Activated naive CD4-positive, alpha-beta T cell treated with anti-CD3 and anti-CD28 coated beads, Interleukin-2, amount 50 U/mL, for 72 hours (primary cell): ENCODE results near the gene TMEM184C. TPM values are rescaled to one million over a fixed set of nuclear protein-coding genes. Genes with fewer than 3 reads are reported as not detected.

Experiments used
- ATAC-seq, 2 donors: fragments of 150-1000 bp; cut with Tn5 transposase; 2 replicates each; pipeline ENCODE4 v1.10.0; 2021; ENCODE audit warnings: mild to moderate bottlenecking in 2 of 2, moderate library complexity in 2 of 2
- DNase-seq, 2 donors: peaks; one replicate each; pipeline ENCODE4 v3.0.0; 2021 to 2022; ENCODE audit warnings: low spot score in 2 of 2
- H3K27ac Mint-ChIP-seq, 2 donors: one replicate each; pipeline ENCODE4 v1.8.0; 2022; ENCODE audit warnings: mild to moderate bottlenecking in 2 of 2, mixed read lengths in 2 of 2
- H3K36me3 Mint-ChIP-seq, 2 donors: one replicate each; pipeline ENCODE4 v1.8.0; 2022; ENCODE audit warnings: mixed read lengths in 2 of 2
- H3K9me3 Mint-ChIP-seq, 2 donors: one replicate each; pipeline ENCODE4 v1.8.0; 2022; ENCODE audit warnings: mixed read lengths in 2 of 2
- total RNA-seq, 2 donors: library from RNA; stranded (reverse); gene quantifications; one replicate each; pipeline ENCODE4 v1.2.3, GENCODE V29; 2022

TMEM184C gene
- total RNA-seq, 2 donors from 2014 or later = 11.4 to 14.1 TPM

GRCh38 chr4:147594107-147594506, 23.1 kb upstream of the TMEM184C start:
- no peak for ATAC-seq
- no peak overlapping the region for H3K27ac Mint-ChIP-seq
- H3K36me3 Mint-ChIP-seq = no peaks in the 10 kb centered on the region
- no peak for DNase-seq
- no peaks in the 10 kb centered on the region for H3K9me3 Mint-ChIP-seq

- DNase-seq = no peak
- Mint-ChIP-seq H3K27ac (no peak overlapping the region), H3K9me3 (no peaks in the 10 kb centered on the region), H3K36me3 (no peaks in the 10 kb centered on the region)
- ATAC-seq = no peak
These were observed 22.6 kb upstream of the TMEM184C start for GRCh38 chr4:147594578-147594977.

GRCh38 chr4:147596377-147596776, 20.8 kb upstream of the TMEM184C start:
- H3K36me3 Mint-ChIP-seq = no peaks in the 10 kb centered on the region
- no peak for DNase-seq
- no peak overlapping the region for H3K27ac Mint-ChIP-seq
- ATAC-seq = no peak
- no peaks in the 10 kb centered on the region for H3K9me3 Mint-ChIP-seq

GRCh38 chr4:147596981-147597380, 20.2 kb upstream of the TMEM184C start:
- Mint-ChIP-seq H3K27ac (no peak overlapping the region), H3K9me3 (no peaks in the 10 kb centered on the region), H3K36me3 (no peaks in the 10 kb centered on the region)
- ATAC-seq (no peak), DNase-seq (no peak)

GRCh38 chr4:147597561-147597960, 19.6 kb upstream of the TMEM184C start:
- no peak overlapping the region for H3K27ac Mint-ChIP-seq
- no peak for ATAC-seq
- no peak for DNase-seq
- H3K9me3 Mint-ChIP-seq = no peaks in the 10 kb centered on the region
- no peaks in the 10 kb centered on the region for H3K36me3 Mint-ChIP-seq

GRCh38 chr4:147599206-147599605, 18.0 kb upstream of the TMEM184C start:
- DNase-seq (no peak), ATAC-seq (no peak)
- H3K36me3 Mint-ChIP-seq = no peaks in the 10 kb centered on the region
- no peak overlapping the region for H3K27ac Mint-ChIP-seq
- H3K9me3 Mint-ChIP-seq = no peaks in the 10 kb centered on the region

GRCh38 chr4:147599769-147600168, 17.4 kb upstream of the TMEM184C start:
- no peaks in the 10 kb centered on the region for H3K9me3 Mint-ChIP-seq
- H3K27ac Mint-ChIP-seq = no peak overlapping the region
- DNase-seq = no peak
- no peaks in the 10 kb centered on the region for H3K36me3 Mint-ChIP-seq
- ATAC-seq = no peak

- no peaks in the 10 kb centered on the region for H3K9me3 Mint-ChIP-seq
- no peaks in the 10 kb centered on the region for H3K36me3 Mint-ChIP-seq
- no peak for ATAC-seq
- no peak for DNase-seq
- no peak overlapping the region for H3K27ac Mint-ChIP-seq
These were observed 11.7 kb upstream of the TMEM184C start for GRCh38 chr4:147605499-147605898.

GRCh38 chr4:147607471-147607870, 9.7 kb upstream of the TMEM184C start:
- DNase-seq = no peak
- H3K36me3 Mint-ChIP-seq = no peaks in the 10 kb centered on the region
- no peak overlapping the region for H3K27ac Mint-ChIP-seq
- H3K9me3 Mint-ChIP-seq = no peaks in the 10 kb centered on the region
- no peak for ATAC-seq

- Mint-ChIP-seq H3K9me3 (no peaks in the 10 kb centered on the region), H3K36me3 (no peaks in the 10 kb centered on the region), H3K27ac (no peak overlapping the region)
- DNase-seq (no peak), ATAC-seq (no peak)
These were observed 6.5 kb upstream of the TMEM184C start for GRCh38 chr4:147610686-147611085.

- H3K36me3 Mint-ChIP-seq = peaks cover 14 to 22% of the 10 kb centered on the region in 2 donors
- no peaks in the 10 kb centered on the region for H3K9me3 Mint-ChIP-seq
- ATAC-seq (no peak), DNase-seq (no peak)
- H3K27ac Mint-ChIP-seq = peak overlapping the region; percentile 95 to 98
These were observed 386 bp upstream of the TMEM184C start for GRCh38 chr4:147616849-147617172.

- H3K27ac Mint-ChIP-seq = peak overlapping the region; percentile 95 to 98
- ATAC-seq = peak in 1 of 2 donors; percentile 21
- DNase-seq = no peak
- H3K36me3 Mint-ChIP-seq = peaks cover 14 to 22% of the 10 kb centered on the region in 2 donors
- H3K9me3 Mint-ChIP-seq = no peaks in the 10 kb centered on the region
These were observed 869 bp downstream of the TMEM184C start for GRCh38 chr4:147617841-147618691.

- no peak for DNase-seq
- no peak for ATAC-seq
- no peak overlapping the region for H3K27ac Mint-ChIP-seq
- H3K36me3 Mint-ChIP-seq = peaks cover 15 to 22% of the 10 kb centered on the region in 2 donors
- no peaks in the 10 kb centered on the region for H3K9me3 Mint-ChIP-seq
These were observed 3.1 kb downstream of the TMEM184C start for GRCh38 chr4:147620315-147620714.

GRCh38 chr4:147625733-147626132, 8.5 kb downstream of the TMEM184C start:
- ATAC-seq = no peak
- Mint-ChIP-seq H3K36me3 (peaks cover 0 to 15% of the 10 kb centered on the region in 2 donors), H3K27ac (no peak overlapping the region), H3K9me3 (no peaks in the 10 kb centered on the region)
- no peak for DNase-seq

GRCh38 chr4:147626903-147627302, 9.7 kb downstream of the TMEM184C start:
- Mint-ChIP-seq H3K36me3 (peaks cover 0 to 15% of the 10 kb centered on the region in 2 donors), H3K27ac (no peak overlapping the region), H3K9me3 (no peaks in the 10 kb centered on the region)
- no peak for ATAC-seq
- no peak for DNase-seq

- no peak for ATAC-seq
- peaks cover 5 to 15% of the 10 kb centered on the region in 2 donors for H3K36me3 Mint-ChIP-seq
These were observed 11.2 kb downstream of the TMEM184C start for GRCh38 chr4:147628415-147628814.

GRCh38 chr4:147629783-147630730, 12.9 kb downstream of the TMEM184C start:
- Mint-ChIP-seq H3K9me3 (no peaks in the 10 kb centered on the region), H3K27ac (no peak overlapping the region), H3K36me3 (peaks cover 13 to 15% of the 10 kb centered on the region in 2 donors)
- DNase-seq = no peak
- no peak for ATAC-seq

More at GRCh38 chr4:147628415-147628814, 11.2 kb downstream of the TMEM184C start:
- peak overlapping the region in 1 of 2 donors; percentile 22 for H3K27ac Mint-ChIP-seq
- H3K9me3 Mint-ChIP-seq = no peaks in the 10 kb centered on the region
- DNase-seq = no peak
